Stimulated activated CD8-positive, alpha-beta memory T cell treated with anti-CD3 and anti-CD28 coated beads, Interleukin-12 subunit alpha, Interleukin-12 subunit beta, amount 100 ng/mL, for 4 hours (primary cell): ENCODE results near the gene AHNAK.
"Not testable (repeated sequence)": the region's sequence is repeated elsewhere in the genome, so short reads cannot be mapped to it uniquely, and the experiment has no call there.

ENCODE experiments used
- DNase-seq: peaks from one replicate; pipeline ENCODE4 v3.0.0-alpha.2; 2020; ENCODE audit warnings: low read depth

AHNAK gene

GRCh38 chr11:62461740-62462507, 84.7 kb downstream of the AHNAK start:
- DNase-seq = no peak

GRCh38 chr11:62459080-62459479, 87.5 kb downstream of the AHNAK start:
- no peak for DNase-seq

- DNase-seq = no peak
Observed at GRCh38 chr11:62458212-62459002, 88.2 kb downstream of the AHNAK start.

GRCh38 chr11:62457478-62457877, 89.1 kb downstream of the AHNAK start:
- DNase-seq = no peak

- DNase-seq = no peak
Observed at GRCh38 chr11:62456630-62457029, 90.0 kb downstream of the AHNAK start.

GRCh38 chr11:62452839-62453468, 93.7 kb downstream of the AHNAK start:
- DNase-seq = no peak

GRCh38 chr11:62452261-62452660, 94.3 kb downstream of the AHNAK start:
- DNase-seq = no peak

- no peak for DNase-seq
Observed at GRCh38 chr11:62451241-62451621, 95.4 kb downstream of the AHNAK start.

GRCh38 chr11:62450543-62451240, 95.9 kb downstream of the AHNAK start:
- DNase-seq = no peak

GRCh38 chr11:62449912-62450311, 96.7 kb downstream of the AHNAK start:
- DNase-seq = not testable (repeated sequence)

GRCh38 chr11:62449451-62449851, 97.2 kb downstream of the AHNAK start:
- DNase-seq = no peak

GRCh38 chr11:62446091-62446490, 100.5 kb downstream of the AHNAK start:
- no peak for DNase-seq

- no peak for DNase-seq
Observed at GRCh38 chr11:62445314-62445740, 101.3 kb downstream of the AHNAK start.

- DNase-seq = no peak
Observed at GRCh38 chr11:62444835-62445234, 101.8 kb downstream of the AHNAK start.

GRCh38 chr11:62444236-62444833, 102.3 kb downstream of the AHNAK start:
- no peak for DNase-seq

GRCh38 chr11:62443390-62444235, 103.0 kb downstream of the AHNAK start:
- DNase-seq = no peak

- DNase-seq = no peak
Observed at GRCh38 chr11:62439785-62440602, 106.6 kb downstream of the AHNAK start.

- DNase-seq = no peak
Observed at GRCh38 chr11:62438641-62439040, 108.0 kb downstream of the AHNAK start.

- no peak for DNase-seq
Observed at GRCh38 chr11:62437616-62438015, 109.0 kb downstream of the AHNAK start.
